Measurements from ENCODE around the gene GID8.
A peak's percentile ranks its signal among the peaks of the same experiment; 100 is the strongest.
"Not testable (repeated sequence)": the region's sequence is repeated elsewhere in the genome, so short reads cannot be mapped to it uniquely, and the experiment has no call there.

GID8 gene

GRCh38 chr20:62922451-62922921 is 15.5 kb upstream of the GID8 start:
- DNase-seq (ENCODE audit: low read depth in 2 of 2): no peak

DNA sequence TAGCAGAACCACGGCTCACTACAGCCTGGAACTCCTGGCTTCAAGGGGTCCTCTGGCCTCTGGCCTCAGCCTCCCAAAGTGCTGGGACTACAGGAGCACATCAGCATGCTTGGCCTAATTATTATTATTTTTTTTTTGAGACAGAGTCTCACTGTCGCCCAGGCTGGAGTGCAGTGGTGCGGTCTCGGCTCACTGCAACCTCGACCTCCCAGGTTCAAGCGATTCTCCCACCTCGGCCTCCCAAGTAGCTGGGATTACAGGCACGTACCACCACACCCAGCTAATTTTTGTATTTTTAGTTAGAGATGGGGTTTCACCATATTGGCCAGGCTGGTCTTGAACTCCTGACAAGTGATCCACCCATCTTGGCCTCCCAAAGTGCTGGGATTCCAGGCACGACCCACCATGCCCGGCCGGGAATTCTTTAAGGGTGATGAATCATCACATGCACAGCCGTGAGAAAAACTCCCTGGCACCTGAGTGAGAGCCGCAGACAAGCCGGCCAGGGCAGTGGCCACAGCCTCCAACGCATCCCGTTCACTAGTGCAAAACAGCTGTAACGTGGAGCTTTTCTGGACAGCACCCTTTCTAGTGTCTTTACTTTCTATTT is 14.8 kb upstream of the GID8 start:
- not testable (repeated sequence) for DNase-seq (ENCODE audit: low read depth in 2 of 2)

DNA sequence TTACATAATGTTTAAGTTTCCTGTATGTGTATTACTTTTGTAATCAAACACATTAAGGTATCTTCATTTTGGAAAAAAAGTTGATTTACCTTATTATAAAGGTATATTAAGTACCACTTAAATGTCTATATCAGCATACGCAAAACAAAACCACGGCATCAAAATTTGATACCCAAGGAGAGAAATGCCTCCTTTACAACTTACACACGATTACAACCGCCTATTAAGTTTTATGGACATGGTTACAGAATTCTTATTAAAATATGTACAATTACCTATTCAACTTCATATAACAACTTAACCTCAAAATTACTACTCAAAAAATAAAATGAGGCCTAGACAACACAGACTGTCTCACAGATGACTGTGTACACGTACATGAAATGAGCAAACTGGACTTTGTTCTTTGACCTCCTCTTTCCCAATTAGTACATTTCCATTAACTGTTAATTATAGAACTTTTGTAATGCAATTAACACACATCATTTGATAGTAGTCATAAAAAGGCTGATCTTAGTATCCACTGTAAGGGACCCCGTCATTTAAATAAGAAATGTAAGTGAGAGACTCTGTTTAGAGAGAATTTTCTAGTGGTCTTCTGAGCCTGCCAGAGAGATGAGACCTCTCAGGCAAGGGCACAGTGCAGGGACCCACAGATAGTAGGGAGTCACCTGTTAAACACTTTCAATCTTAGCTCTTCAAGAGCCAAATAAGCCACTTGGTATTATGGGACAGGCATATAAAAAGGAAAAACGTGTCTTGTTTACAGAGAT is 14.1 kb upstream of the GID8 start:
- no peak for DNase-seq (ENCODE audit: low read depth in 2 of 2)

DNA sequence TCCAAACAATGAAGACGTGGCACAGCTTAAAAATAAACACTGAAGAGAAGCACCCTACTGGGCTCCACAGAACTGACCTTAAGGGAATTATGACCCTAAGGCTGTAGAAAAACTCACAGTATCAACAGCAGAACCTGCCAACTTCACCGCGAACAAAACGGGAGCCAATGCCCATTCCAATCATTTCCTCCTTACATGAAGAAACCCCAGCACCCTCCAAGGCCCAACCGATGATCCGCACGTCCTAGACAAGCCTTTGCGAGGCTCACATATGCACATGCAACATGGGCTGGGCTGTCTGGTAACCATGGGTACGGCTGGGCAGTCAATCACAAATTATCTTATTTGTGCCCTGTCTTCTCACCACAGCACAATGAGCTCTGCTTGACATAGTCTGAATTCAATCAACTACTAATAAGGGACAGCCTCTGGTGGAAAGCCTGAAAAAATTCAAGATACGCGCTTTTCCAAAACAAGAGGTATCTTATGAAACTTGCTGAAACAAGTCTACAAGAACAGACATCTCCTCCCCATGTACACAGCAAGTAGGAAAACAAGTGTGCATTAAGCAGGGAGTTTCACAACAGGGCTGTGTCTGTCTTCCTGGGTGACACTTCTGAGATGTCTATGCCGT is 13.4 kb upstream of the GID8 start:
- DNase-seq (ENCODE audit: low read depth in 2 of 2): no peak

DNA sequence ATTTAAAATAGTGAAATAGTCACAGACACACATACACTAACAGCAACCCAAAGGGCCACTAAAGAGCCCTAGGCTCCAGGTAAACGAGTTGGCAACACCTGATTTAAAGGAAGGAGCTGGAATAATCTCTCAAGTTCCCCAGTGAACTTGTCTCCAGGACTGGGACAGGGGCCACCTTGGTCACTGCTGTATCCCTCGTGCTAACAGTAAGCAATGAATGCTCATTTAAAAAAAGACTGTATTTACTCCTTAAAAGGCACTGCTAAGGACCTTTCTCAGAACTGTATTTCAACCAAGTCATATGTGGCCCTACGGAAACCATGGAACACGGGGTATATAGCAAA is 12.9 kb upstream of the GID8 start:
- no peak for DNase-seq (ENCODE audit: low read depth in 2 of 2)

GRCh38 chr20:62925420-62926228 is 12.3 kb upstream of the GID8 start:
- no peak for DNase-seq (ENCODE audit: low read depth in 2 of 2)

DNA sequence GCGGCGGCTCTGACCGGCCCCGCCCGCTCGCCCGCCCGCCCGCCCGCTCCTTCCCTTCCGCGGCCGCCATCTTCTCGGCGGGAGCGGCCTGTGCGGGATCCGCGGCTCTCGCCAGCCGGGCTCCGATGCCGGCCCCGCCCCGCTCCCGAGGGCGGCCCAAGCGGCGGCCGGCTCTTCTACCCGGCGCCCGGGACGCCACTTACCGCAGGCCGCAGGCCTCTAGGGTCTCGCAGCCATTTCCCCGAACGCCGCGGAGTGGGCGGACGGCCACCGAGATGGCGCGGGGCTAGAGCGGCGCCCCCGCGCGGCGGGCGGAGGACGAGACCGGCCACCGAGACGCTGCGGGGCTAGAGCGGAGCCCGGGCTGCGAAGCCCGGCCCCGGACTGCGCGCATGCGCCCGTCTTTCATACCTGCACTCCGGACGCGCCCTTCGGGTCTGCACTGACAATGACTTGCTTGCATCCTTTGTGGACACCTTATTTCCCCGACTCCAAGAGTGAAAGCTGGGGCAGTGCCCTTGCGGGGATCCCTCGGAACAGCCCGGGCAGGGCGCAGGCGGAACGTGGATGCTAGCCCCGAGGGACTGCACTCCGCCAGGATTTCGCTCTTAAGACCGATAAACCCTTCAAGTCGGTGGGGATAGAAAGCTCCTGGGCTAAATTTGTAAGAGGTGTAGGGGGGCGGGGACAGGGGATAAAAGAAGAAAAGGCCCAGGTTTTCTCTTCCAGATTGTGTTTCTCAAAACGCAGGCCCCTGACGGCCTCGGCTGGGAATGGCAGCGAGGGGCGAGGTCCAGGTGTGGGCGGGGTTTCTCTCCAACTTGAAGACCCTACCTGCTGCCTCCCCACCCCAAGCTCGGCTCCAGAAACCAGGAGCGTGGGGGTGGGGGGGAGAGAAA is 11.5 kb upstream of the GID8 start, which contains the start of gene DIDO1:
TSS of gene DIDO1 (minus strand) at position 277 of the 899 bp plus-strand sequence.
- peak; percentile 77 to 79 for DNase-seq (ENCODE audit: low read depth in 2 of 2)

GRCh38 chr20:62927128-62927705 is 10.7 kb upstream of the GID8 start:
- no peak for DNase-seq (ENCODE audit: low read depth in 2 of 2)

DNA sequence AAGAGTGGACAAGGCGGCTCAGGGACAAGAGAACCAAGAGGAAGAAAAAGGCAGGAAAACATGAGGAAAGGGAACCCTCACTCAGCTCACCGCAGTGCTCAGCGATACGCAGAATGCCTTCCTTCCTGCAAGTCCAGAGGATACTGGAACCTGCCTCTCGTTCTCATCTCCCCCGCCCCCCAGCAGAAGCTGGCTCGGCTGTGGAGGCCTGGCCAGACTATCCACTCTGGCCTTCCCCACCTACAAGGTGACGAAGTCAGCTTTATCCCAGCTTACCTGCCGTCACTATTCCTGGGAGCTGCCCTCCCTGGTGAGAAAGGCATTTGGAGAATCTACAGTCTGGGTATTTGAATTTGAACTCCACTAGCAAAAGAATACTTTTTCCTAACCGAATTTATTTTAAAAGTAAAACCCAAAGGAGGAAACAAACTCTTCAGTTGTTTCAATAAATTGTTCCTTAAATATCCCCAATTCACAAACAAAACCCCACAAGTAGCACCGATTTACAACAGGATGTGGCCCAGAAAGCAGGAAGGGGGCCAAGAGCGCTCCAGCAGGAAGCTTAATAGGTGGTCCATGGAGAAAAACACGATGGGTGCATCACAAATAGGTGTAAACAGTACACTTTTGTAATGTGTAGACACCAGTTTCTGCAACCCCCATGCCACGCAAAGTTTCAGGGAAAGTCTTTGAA is 9.6 kb upstream of the GID8 start:
- no peak for DNase-seq (ENCODE audit: low read depth in 2 of 2)

DNA sequence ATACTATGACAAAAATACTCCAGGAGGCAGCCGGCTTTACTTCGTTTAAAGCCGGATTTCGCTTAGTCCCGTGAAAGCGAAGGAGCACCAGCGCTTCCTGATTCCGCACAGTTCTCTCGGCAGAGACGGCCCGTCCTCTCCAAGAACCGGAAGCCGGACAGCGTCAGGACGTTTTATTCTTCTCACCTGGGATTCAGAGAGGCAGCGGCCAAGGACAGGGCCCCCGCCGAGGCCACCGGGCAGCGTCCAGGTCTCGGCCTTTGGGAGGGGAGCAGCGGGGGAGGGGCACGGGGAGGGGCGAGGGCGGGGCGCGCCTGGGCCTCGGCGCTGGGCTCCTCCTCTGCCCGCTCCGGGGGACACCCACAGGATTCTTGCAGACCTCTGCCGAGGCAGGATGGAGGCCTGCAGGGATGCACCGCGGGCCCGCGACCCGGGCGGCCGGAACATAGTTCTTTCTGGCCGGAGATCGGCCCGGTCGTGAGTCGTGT is 8.9 kb upstream of the GID8 start:
- DNase-seq (ENCODE audit: low read depth in 2 of 2): peak in 1 of 2 experiments; percentile 44

DNA sequence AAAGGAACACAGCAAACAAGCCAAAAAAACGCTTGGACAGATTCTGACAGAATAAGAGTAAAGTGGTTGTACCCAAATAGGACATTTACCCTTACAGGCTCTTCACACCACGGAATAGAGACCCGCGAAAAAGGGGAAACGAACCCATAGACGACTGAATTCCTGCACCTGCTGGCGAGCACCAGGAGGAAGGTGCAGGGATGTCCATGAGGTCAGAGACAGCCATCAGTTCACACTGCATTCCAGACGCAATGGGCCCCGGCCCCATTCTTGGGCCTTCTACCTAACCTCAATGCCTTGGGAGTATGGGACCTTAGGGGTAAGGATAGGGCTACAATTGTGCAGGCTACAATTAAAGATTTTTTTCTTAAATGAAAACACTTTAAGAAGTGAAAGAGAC is 6.5 kb upstream of the GID8 start:
- no peak for DNase-seq (ENCODE audit: low read depth in 2 of 2)

DNA sequence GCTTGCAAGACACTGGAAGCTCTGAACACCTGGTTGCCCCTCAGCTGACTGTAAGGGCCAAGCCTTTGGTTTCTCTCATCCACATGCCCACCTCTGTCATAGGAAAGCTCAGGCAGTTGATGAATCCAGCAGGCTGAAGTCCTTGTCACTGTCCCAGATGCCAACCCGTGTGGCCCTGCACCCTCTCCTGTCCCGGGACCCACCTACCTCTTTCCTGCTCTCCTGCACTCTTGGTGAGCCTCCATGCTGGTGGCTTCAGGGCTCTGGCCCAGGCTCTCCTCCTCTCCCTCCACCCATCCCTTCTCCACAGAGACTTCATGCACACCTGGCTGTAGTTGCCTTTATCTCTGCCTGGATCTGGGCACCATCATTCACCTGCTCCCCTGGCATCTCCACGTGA is 4.0 kb upstream of the GID8 start:
- DNase-seq (ENCODE audit: low read depth in 2 of 2): no peak

DNA sequence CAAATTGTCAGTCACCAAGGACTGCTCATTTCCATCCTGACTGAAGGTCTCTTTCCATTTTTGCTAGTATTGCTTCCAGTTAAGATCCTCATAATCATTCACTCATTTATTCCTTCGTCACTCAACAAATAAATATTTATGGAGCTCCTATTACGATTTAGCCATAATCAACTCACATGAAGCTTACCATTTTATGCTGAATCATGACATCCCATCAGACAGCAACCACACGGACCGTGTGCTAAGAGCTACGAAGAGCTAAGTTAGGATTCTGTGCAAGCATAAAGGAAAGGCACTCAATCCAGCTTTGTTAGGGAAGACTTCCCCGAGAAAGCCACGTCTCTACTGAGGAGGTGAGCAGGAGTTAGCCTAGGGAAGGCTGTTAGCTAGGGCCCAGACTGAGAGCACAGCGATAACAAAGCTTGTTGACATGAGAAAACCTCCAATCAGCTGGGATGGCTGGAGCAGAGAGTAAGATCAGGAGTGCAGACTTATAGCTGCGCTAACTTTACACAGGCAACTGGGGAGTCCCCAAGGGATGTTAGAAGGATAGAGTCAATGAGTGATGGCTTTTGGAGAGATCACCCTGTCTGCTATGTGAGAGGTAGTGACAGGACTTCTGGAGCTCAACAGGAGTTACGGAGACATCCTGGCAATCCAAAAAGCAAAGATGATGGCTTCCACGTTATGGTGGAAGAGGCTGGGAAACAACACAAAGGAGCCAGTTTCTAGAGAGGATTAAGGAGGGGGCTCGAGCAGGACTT is 2.6 kb upstream of the GID8 start:
- DNase-seq (ENCODE audit: low read depth in 2 of 2): no peak

DNA sequence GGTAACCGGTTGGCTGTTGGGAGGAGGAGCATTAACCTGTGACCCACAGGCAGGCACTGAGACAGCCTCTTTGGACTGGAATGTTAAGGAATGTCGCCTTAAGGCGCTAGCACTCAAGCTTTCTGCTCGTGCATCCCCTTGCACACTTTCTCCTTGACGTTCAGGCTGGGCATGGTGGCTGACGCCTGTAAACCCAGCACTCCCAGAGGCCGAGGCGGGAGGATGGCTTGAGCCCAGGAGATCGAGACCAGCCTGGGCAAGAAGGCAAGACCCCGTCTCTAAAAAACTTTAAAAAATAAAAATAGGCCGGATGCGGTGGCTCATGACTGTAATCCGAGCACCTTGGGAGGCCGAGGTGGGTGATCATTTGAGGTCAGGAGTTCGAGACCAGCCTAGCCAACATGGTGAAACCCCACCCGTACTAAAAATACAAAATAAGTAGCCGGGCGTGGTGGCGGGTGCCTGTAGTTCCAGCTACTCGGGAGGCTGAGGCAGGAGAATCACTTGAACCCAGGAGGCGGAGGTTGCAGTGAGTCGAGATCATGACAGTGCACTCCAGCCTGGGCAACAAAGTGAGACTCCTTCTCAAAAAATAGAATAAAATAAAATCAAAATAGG is 1.9 kb upstream of the GID8 start:
- DNase-seq (ENCODE audit: low read depth in 2 of 2): no peak

- DNase-seq (ENCODE audit: low read depth in 2 of 2): peak; percentile 93 to 94
Observed at GRCh38 chr20:62937268-62938104, 461 bp upstream of the GID8 start.

- DNase-seq (ENCODE audit: low read depth in 2 of 2): no peak
Observed at GRCh38 chr20:62940875-62941274, 2.9 kb downstream of the GID8 start.

GRCh38 chr20:62941792-62942191 is 3.8 kb downstream of the GID8 start:
- no peak for DNase-seq (ENCODE audit: low read depth in 2 of 2)

DNA sequence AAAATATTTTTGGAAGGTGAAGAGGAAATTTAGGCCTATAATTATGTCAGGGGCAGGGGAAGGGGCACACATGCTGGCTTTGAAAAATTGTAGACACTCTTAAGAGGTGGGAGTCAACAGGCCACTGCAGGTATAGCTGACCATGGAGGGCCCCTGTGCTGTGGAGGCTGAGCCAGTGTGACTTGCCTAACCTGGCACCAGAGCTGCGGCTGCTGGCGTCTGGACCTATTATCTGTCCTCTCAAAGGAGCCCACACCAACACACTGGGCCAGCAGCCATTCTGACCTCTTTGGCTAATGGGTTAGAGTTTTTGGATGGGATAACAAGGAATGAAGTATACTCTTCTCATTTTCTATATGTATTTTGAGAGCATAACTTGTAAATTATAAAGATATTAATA is 4.5 kb downstream of the GID8 start:
- no peak for DNase-seq (ENCODE audit: low read depth in 2 of 2)
